K562 (cell line): Measurements from ENCODE around the gene TBC1D2. TPM values are rescaled to one million over a fixed set of nuclear protein-coding genes. Genes with fewer than 3 reads are reported as not detected.

Experiments
- ATAC-seq: fragments of 200-7000 bp; cut with Tn5 transposase; 3 replicates; pipeline ENCODE4 v1.9.1; 2020; ENCODE audit warnings: moderate library complexity
- BruUV-seq: library from RNA; stranded (reverse); fragments of 400-500 nt; replicated peaks from 2 replicates; lab custom pipeline; 2021; lab: Mats Ljungman, UMichigan
- CTCF ChIA-PET: fragments of 300-600 bp; formaldehyde crosslinking; extraction: SDS; loops from one replicate; lab custom pipeline; 2021; ENCODE audit warnings: low intra/inter-chr PET ratio; lab: Yijun Ruan, JAX
- POLR2A ChIA-PET: fragments of 300-600, 350-650 bp; sonication (Branson Sonifier 250); formaldehyde crosslinking; extraction: SDS; loops from one replicate; lab custom pipeline; 2021; ENCODE audit warnings: antibody characterized with exemption, inconsistent platforms; lab: Yijun Ruan, JAX
- DNase-seq, 4 experiments: peaks; one replicate each; pipeline versions ENCODE4 v3.0.0 to v3.0.0-alpha.2; 2011 to 2018; ENCODE audit warnings: low spot score in 3 of 4, mixed read lengths in 3 of 4; ENCODE audit errors: extremely low read depth in 1 of 4
- FAIRE-seq: peaks from 2 replicates; lab custom pipeline; 2011; peaks lifted over from hg19 to GRCh38; lab: Jason Lieb, UNC
- H2AFZ ChIP-seq: 2 replicates; pipeline ENCODE4 v1.6.0; 2011; ENCODE audit warnings: low read depth, low read length, control low read depth, inconsistent platforms
- H3K27ac ChIP-seq: fragments of 200-600 bp; 3 replicates; pipeline ENCODE4 v1.8.0; 2011; ENCODE audit warnings: low read depth, mild to moderate bottlenecking, control low read depth, inconsistent platforms, low read length, moderate library complexity, mixed read lengths; ENCODE audit errors: extremely low read depth
- H3K27me3 ChIP-seq, 2 experiments: fragments of 300-600 bp in 1 of 2; 2 replicates in 1 of 2; 3 replicates in 1 of 2; pipeline versions ENCODE4 v1.6.0 to v1.8.0; 2011; ENCODE audit warnings: inconsistent platforms in 2 of 2, low read length in 2 of 2, mild to moderate bottlenecking in 1 of 2, mixed read lengths in 1 of 2, moderate library complexity in 1 of 2; ENCODE audit not compliant: control insufficient read depth in 2 of 2, insufficient read depth in 2 of 2
- H3K36me3 ChIP-seq: fragments of 300-600 bp; 3 replicates; pipeline ENCODE4 v1.8.0; 2011; ENCODE audit warnings: mild to moderate bottlenecking, low read length, inconsistent platforms; ENCODE audit not compliant: control insufficient read depth, insufficient read depth
- H3K4me1 ChIP-seq, 2 experiments: fragments of 200-600 bp in 1 of 2; replicated peaks in 1 of 2; 2 replicates in 1 of 2; 3 replicates in 1 of 2; pipeline versions ENCODE4 v1.5.1 to v1.8.0; 2011; ENCODE audit warnings: inconsistent platforms in 2 of 2, low read length in 2 of 2, mild to moderate bottlenecking in 1 of 2, mixed read lengths in 1 of 2, moderate library complexity in 1 of 2; ENCODE audit not compliant: control insufficient read depth in 2 of 2, insufficient read depth in 2 of 2
- H3K4me2 ChIP-seq: 2 replicates; pipeline ENCODE4 v1.6.1; 2011; ENCODE audit warnings: low read length, control low read depth, inconsistent platforms, mixed read lengths; ENCODE audit not compliant: insufficient read depth
- H3K4me3 ChIP-seq: fragments of 200-600 bp; sonication (generic), shearing (Covaris generic); 2 replicates; pipeline ENCODE4 v1.5.1; 2016; ENCODE audit warnings: control low read depth, inconsistent platforms
- H3K79me2 ChIP-seq: fragments of 200-600 bp; 3 replicates; pipeline ENCODE4 v1.8.0; 2011; ENCODE audit warnings: low read length, inconsistent platforms; ENCODE audit not compliant: control insufficient read depth, insufficient read depth
- H3K9ac ChIP-seq, 2 experiments: 2 replicates each; pipeline versions ENCODE4 v1.6.0 to v1.6.1; 2011; ENCODE audit warnings: low read depth in 2 of 2, low read length in 2 of 2, control low read depth in 1 of 2, inconsistent platforms in 1 of 2, mild to moderate bottlenecking in 1 of 2, mixed read lengths in 1 of 2; ENCODE audit not compliant: insufficient read depth in 1 of 2
- H3K9me1 ChIP-seq: one replicate; pipeline ENCODE4 v1.6.0; 2011; ENCODE audit warnings: inconsistent platforms, mild to moderate bottlenecking, low read length, moderate library complexity; ENCODE audit not compliant: control insufficient read depth, insufficient read depth
- H3K9me3 ChIP-seq: replicated peaks from 2 replicates; pipeline ENCODE4 v1.5.1; 2011; ENCODE audit warnings: low read depth, low read length, inconsistent platforms; ENCODE audit not compliant: control insufficient read depth, insufficient read depth
- H4K20me1 ChIP-seq: replicated peaks from 2 replicates; pipeline ENCODE4 v1.6.1; 2011; ENCODE audit warnings: low read length, inconsistent platforms, mixed read lengths; ENCODE audit not compliant: control insufficient read depth, insufficient read depth
- BCOR ChIP-seq: fragments of 450-650 bp; IDR thresholded peaks from 2 replicates; pipeline ENCODE4 v1.6.1; 2016
- BDP1 ChIP-seq: IDR thresholded peaks from 3 replicates; pipeline ENCODE4 v1.6.1; 2011; ENCODE audit not compliant: insufficient read length, insufficient read depth
- CHAMP1 ChIP-seq: fragments of 450-650 bp; IDR thresholded peaks from 2 replicates; pipeline ENCODE4 v1.6.1; 2016; ENCODE audit warnings: mild to moderate bottlenecking
- EGR1 ChIP-seq: fragments of 450-650 bp; conservative IDR thresholded peaks from 2 replicates; pipeline ENCODE4 v1.6.1; 2017; ENCODE audit warnings: mild to moderate bottlenecking
- FOXA3 ChIP-seq, 2 experiments: fragments of 450-650 bp in 1 of 2; sonication (generic) in 1 of 2; formaldehyde crosslinking; IDR thresholded peaks in 1 of 2; conservative IDR thresholded peaks in 1 of 2; 2 replicates each; pipeline versions ENCODE4 v1.4.0 to v1.8.0; 2020 to 2022; ENCODE audit warnings: mild to moderate bottlenecking in 2 of 2, missing genetic modification reagents in 1 of 2
- GATAD2B ChIP-seq: fragments of 450-650 bp; IDR thresholded peaks from 2 replicates; pipeline ENCODE4 v1.6.1; 2017; ENCODE audit warnings: mild to moderate bottlenecking, borderline replicate concordance
- NCOA2 ChIP-seq, 2 experiments: fragments of 450-650 bp; IDR thresholded peaks; 2 replicates each; pipeline ENCODE4 v1.6.1; 2018; ENCODE audit warnings: mild to moderate bottlenecking in 2 of 2, moderate library complexity in 1 of 2; ENCODE audit not compliant: partially characterized antibody in 2 of 2
- NFYB ChIP-seq: IDR thresholded peaks from 2 replicates; pipeline ENCODE4 v1.6.1; 2011; ENCODE audit warnings: mild to moderate bottlenecking, moderate library complexity; ENCODE audit not compliant: insufficient read length; ENCODE audit errors: extremely low read depth
- NR4A1 ChIP-seq, 2 experiments: fragments of 250-450 bp in 1 of 2; fragments of 450-650 bp in 1 of 2; sonication (Bioruptor Pico) in 1 of 2; IDR thresholded peaks; 2 replicates each; pipeline versions ENCODE4 v1.4.0 to v1.6.1; 2016 to 2020; ENCODE audit warnings: mild to moderate bottlenecking in 2 of 2, missing compliant biosample characterization in 1 of 2, missing genetic modification characterization in 1 of 2, moderate library complexity in 1 of 2
- RB1 ChIP-seq: fragments of 450-650 bp; IDR thresholded peaks from 2 replicates; pipeline ENCODE4 v1.6.1; 2017; ENCODE audit warnings: low read depth, mild to moderate bottlenecking
- RBM25 ChIP-seq: fragments of 200-400 bp; formaldehyde crosslinking; IDR thresholded peaks from 2 replicates; pipeline ENCODE4 v1.6.1; 2018; ENCODE audit warnings: low read length, low read depth, moderate library complexity; ENCODE audit not compliant: severe bottlenecking
- TRIM28 ChIP-seq: fragments of 450-650 bp; IDR thresholded peaks from 2 replicates; pipeline ENCODE4 v1.6.1; 2017
- TSC22D4 ChIP-seq: fragments of 450-650 bp; IDR thresholded peaks from 2 replicates; pipeline ENCODE4 v1.6.1; 2016; ENCODE audit warnings: missing genetic modification characterization, missing biosample characterization, control low read depth
- ZSCAN29 ChIP-seq: fragments of 450-650 bp; IDR thresholded peaks from 2 replicates; pipeline ENCODE4 v1.6.1; 2017
- WGBS: fragments of 100-300 bp; shearing (Covaris generic); methylation state at CpG from one replicate; pipeline ENCODE4 v1.1.6; 2016; ENCODE audit warnings: low coverage, mixed read lengths; ENCODE audit not compliant: insufficient coverage; ENCODE audit errors: missing lambda C conversion rate; 5-methylcytosine and 5-hydroxymethylcytosine counted together
- in situ Hi-C: fragments of 300-500 bp; cut with MboI; formaldehyde crosslinking; loops from 4 replicates; pipeline ENCODE4 v1.15.0; 2018; ENCODE audit warnings: inconsistent platforms, mixed read lengths
- intact Hi-C: fragments of 100-400 bp; cut with micrococcal nuclease; formaldehyde crosslinking; loops from 2 replicates; pipeline ENCODE4 v1.14.2; 2022
- polyA plus RNA-seq, 8 experiments: library from polyadenylated mRNA; depleted of rRNA in 4 of 8; stranded (reverse) in 5 of 8; unstranded in 3 of 8; fragments of >200 nt; fragmentation: Nextera tagmentation in 2 of 8; fragmentation: Illumina TruSeq in 1 of 8; extraction: Ambion mirVana in 2 of 8; extraction: Trizol in 1 of 8; gene quantifications; 2 replicates each; pipeline versions ENCODE4 v1.2.1 to v1.2.3, GENCODE V29; 2011 to 2014; ENCODE audit warnings: inconsistent platforms in 1 of 8, missing spikeins in 1 of 8
- total RNA-seq, 7 experiments: library from RNA; depleted of rRNA in 6 of 7; stranded (reverse); fragments of >200 nt in 6 of 7; fragmentation: Illumina TruSeq in 2 of 7; extraction: Trizol in 2 of 7; gene quantifications; 2 replicates each; pipeline versions ENCODE4 v1.2.1 to v1.2.3, GENCODE V29; 2011 to 2021; ENCODE audit warnings: low replicate concordance in 1 of 7
- TF ChIP-seq, protein P1 (sequence below), 3 experiments: fragments of 200-800 bp in 1 of 3; fragments of 250-450 bp in 1 of 3; fragments of 450-650 bp in 1 of 3; sonication (Bioruptor Pico) in 1 of 3; sonication (Bioruptor generic) in 1 of 3; formaldehyde crosslinking in 1 of 3; IDR thresholded peaks; 2 replicates each; pipeline versions ENCODE4 v1.6.1 to v1.8.0; 2016 to 2022; ENCODE audit warnings: mild to moderate bottlenecking in 2 of 3, missing genetic modification characterization in 2 of 3, missing compliant biosample characterization in 1 of 3, moderate library complexity in 1 of 3

The TBC1D2 gene
- total and polyA plus RNA-seq, 9 of the 15 experiments (the other 6 are each of a cell fraction or from before 2014, with no cell fraction given): 0.10 to 7.0 (median 2.5) TPM

- 61% methylated on average over 4 of the region's 4 CpGs for whole genome bisulfite sequencing
- in situ Hi-C loops (no loop called here), intact Hi-C loops (no loop called here)
- no peaks in the 10 kb centered on the region for H3K9me1 ChIP-seq
- DNase-seq (no peak), FAIRE-seq (no peak), ATAC-seq (no peak)
- peaks cover 18% of the 10 kb centered on the region for H3K79me2 ChIP-seq
- peaks cover 16 to 31% of the 10 kb centered on the region in 2 experiments; a peak in 4 of 5 replicates for H3K4me1 ChIP-seq
- BruUV-seq: no TSS peak
- no peak overlapping the region for H3K4me2 ChIP-seq
- H3K27ac ChIP-seq: no peak overlapping the region
- ChIA-PET CTCF (no interaction called here), POLR2A (interaction anchor here (0.6 kb wide), 1 partner anchor 12 kb away, joined by 3 read pairs; no protein-coding TSS in a partner anchor)
- H3K36me3 ChIP-seq: peaks cover 1% of the 10 kb centered on the region; the same call in 1 of the 3 replicates
- no peak overlapping the region for H3K4me3 ChIP-seq
- no peaks in the 10 kb centered on the region for H3K27me3 ChIP-seq
- no peaks in the 10 kb centered on the region for H3K9me3 ChIP-seq
- H4K20me1 ChIP-seq: no peaks in the 10 kb centered on the region
- H3K9ac ChIP-seq: peak overlapping the region in 1 of 2 experiments; percentile 38; a peak in 1 of 4 replicates
- no peak overlapping the region for H2AFZ ChIP-seq
- no peak for TF ChIP-seq CHAMP1
- TF ChIP-seq TRIM28: no peak
- no peak for TF ChIP-seq NFYB
- no peak for TF ChIP-seq RB1
- TF ChIP-seq ZSCAN29: no peak
- no peak for TF ChIP-seq RBM25
- TF ChIP-seq FOXA3 (CRISPR knock-in tag; conservative IDR thresholded peaks at IDR 0.05 in 1 of 2, IDR thresholded peaks at IDR 0.05 in 1 of 2): no peak
- TF ChIP-seq BCOR: no peak
- TF ChIP-seq EGR1: no peak
- TF ChIP-seq BDP1: no peak
- no peak for TF ChIP-seq NR4A1 (CRISPR knock-in tag; IDR thresholded peaks at IDR 0.05)
- no peak for TF ChIP-seq NR4A1 (tag; IDR thresholded peaks at IDR 0.05)
- TF ChIP-seq TSC22D4: no peak
- no peak for TF ChIP-seq NCOA2 (IDR thresholded peaks at IDR 0.05; ENCODE audit: partially characterized antibody in 2 of 2)
- TF ChIP-seq GATAD2B: no peak
- TF ChIP-seq, protein P1, sequence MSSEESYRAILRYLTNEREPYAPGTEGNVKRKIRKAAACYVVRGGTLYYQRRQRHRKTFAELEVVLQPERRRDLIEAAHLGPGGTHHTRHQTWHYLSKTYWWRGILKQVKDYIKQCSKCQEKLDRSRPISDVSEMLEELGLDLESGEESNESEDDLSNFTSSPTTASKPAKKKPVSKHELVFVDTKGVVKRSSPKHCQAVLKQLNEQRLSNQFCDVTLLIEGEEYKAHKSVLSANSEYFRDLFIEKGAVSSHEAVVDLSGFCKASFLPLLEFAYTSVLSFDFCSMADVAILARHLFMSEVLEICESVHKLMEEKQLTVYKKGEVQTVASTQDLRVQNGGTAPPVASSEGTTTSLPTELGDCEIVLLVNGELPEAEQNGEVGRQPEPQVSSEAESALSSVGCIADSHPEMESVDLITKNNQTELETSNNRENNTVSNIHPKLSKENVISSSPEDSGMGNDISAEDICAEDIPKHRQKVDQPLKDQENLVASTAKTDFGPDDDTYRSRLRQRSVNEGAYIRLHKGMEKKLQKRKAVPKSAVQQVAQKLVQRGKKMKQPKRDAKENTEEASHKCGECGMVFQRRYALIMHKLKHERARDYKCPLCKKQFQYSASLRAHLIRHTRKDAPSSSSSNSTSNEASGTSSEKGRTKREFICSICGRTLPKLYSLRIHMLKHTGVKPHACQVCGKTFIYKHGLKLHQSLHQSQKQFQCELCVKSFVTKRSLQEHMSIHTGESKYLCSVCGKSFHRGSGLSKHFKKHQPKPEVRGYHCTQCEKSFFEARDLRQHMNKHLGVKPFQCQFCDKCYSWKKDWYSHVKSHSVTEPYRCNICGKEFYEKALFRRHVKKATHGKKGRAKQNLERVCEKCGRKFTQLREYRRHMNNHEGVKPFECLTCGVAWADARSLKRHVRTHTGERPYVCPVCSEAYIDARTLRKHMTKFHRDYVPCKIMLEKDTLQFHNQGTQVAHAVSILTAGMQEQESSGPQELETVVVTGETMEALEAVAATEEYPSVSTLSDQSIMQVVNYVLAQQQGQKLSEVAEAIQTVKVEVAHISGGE (CRISPR knock-in tag; IDR thresholded peaks at IDR 0.05): no peak
Measured at GRCh38 chr9:98195671-98196070, 59.8 kb downstream of the TBC1D2 start.
